DOHH2 (cell line): ENCODE measurements around the gene GLYR1.

ENCODE experiments used
- H3F3A ChIP-seq: fragments of 200-600 bp; sonication (generic), shearing (Covaris generic); 2 replicates; pipeline ENCODE4 v1.6.0; 2016; ENCODE audit warnings: antibody characterized with exemption, mild to moderate bottlenecking; ENCODE audit not compliant: control insufficient read depth, insufficient read depth
- H3K27ac ChIP-seq: fragments of 200-600 bp; sonication (generic); 2 replicates; pipeline ENCODE4 v1.5.1; 2014; ENCODE audit warnings: low read depth, mild to moderate bottlenecking, low read length, moderate library complexity
- H3K27me3 ChIP-seq: fragments of 200-600 bp; sonication (generic); 2 replicates; pipeline ENCODE4 v1.6.1; 2014; ENCODE audit warnings: mild to moderate bottlenecking, low read length, mixed read lengths; ENCODE audit not compliant: control insufficient read depth
- H3K36me3 ChIP-seq: fragments of 200-600 bp; sonication (generic); 2 replicates; pipeline ENCODE4 v1.6.1; 2014; ENCODE audit warnings: mild to moderate bottlenecking, low read length, moderate library complexity, mixed read lengths; ENCODE audit not compliant: control insufficient read depth
- H3K4me1 ChIP-seq: fragments of 200-600 bp; sonication (generic); 2 replicates; pipeline ENCODE4 v1.6.1; 2014; ENCODE audit warnings: mild to moderate bottlenecking, low read length, mixed read lengths; ENCODE audit not compliant: control insufficient read depth
- H3K4me2 ChIP-seq: fragments of 200-600 bp; sonication (generic); 2 replicates; pipeline ENCODE4 v1.6.0; 2014; ENCODE audit warnings: mild to moderate bottlenecking, low read length, moderate library complexity
- H3K4me3 ChIP-seq: fragments of 200-600 bp; sonication (generic); 2 replicates; pipeline ENCODE4 v1.5.1; 2014; ENCODE audit warnings: mild to moderate bottlenecking, low read length, mixed read lengths
- H3K79me2 ChIP-seq: fragments of 200-600 bp; sonication (generic); 2 replicates; pipeline ENCODE4 v1.6.1; 2014; ENCODE audit warnings: mild to moderate bottlenecking, low read length, mixed read lengths; ENCODE audit not compliant: control insufficient read depth
- H3K9me2 ChIP-seq: fragments of 200-600 bp; sonication (generic); replicated peaks from 2 replicates; pipeline ENCODE4 v1.6.1; 2014; ENCODE audit warnings: mild to moderate bottlenecking, low read length, mixed read lengths; ENCODE audit not compliant: control insufficient read depth
- H3K9me3 ChIP-seq: fragments of 200-600 bp; sonication (generic); 2 replicates; pipeline ENCODE4 v1.6.1; 2014; ENCODE audit warnings: antibody characterized with exemption, low read length, mixed read lengths; ENCODE audit not compliant: control insufficient read depth, insufficient read depth
- H4K20me1 ChIP-seq: fragments of 200-600 bp; sonication (generic); 2 replicates; pipeline ENCODE4 v1.6.0; 2014; ENCODE audit warnings: low read depth, mild to moderate bottlenecking, antibody characterized with exemption, low read length, moderate library complexity; ENCODE audit not compliant: control insufficient read depth, insufficient read depth
- EZH2phosphoT487 ChIP-seq: fragments of 200-600 bp; sonication (generic); IDR thresholded peaks from 2 replicates; pipeline ENCODE4 v1.6.1; 2017; ENCODE audit warnings: borderline replicate concordance, mild to moderate bottlenecking, antibody characterized with exemption, low read length, moderate library complexity, mixed read lengths
- TF ChIP-seq, protein P1 (sequence below): fragments of 200-600 bp; sonication (generic); IDR thresholded peaks from one replicate; pipeline ENCODE4 v1.5.1; 2014; ENCODE audit warnings: antibody characterized with exemption, mild to moderate bottlenecking, low read depth, low read length; ENCODE audit not compliant: poor library complexity, severe bottlenecking

Gene GLYR1

DNA sequence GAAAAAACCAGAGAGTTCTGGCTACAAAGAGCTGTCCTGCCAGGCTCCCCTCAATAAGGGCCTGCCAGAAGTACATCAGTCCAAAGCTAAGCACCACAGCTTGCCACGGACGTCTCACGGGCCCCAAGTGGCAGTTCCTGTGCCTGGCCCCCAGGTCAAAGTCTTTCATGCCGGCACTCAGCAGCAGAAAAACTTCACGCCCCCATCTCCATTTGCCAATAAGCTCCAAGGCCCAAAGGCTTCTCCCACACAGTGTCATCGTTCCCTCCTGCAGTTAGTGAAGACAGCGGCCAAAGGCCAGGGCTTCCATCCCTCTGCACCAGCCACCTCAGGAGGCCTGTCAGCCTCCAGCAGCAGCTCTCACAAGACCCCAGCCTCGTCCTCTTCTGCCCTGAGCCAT lies 27.6 kb upstream of the GLYR1 start:
- H3K9me3 ChIP-seq, result no peaks in the 10 kb centered on the region
- no peak overlapping the region for H3K4me2 ChIP-seq
- H3K4me1 ChIP-seq, result no peaks in the 10 kb centered on the region
- peaks cover 4% of the 10 kb centered on the region; the same call in 1 of the 2 replicates for H3K79me2 ChIP-seq
- TF ChIP-seq, protein P1, sequence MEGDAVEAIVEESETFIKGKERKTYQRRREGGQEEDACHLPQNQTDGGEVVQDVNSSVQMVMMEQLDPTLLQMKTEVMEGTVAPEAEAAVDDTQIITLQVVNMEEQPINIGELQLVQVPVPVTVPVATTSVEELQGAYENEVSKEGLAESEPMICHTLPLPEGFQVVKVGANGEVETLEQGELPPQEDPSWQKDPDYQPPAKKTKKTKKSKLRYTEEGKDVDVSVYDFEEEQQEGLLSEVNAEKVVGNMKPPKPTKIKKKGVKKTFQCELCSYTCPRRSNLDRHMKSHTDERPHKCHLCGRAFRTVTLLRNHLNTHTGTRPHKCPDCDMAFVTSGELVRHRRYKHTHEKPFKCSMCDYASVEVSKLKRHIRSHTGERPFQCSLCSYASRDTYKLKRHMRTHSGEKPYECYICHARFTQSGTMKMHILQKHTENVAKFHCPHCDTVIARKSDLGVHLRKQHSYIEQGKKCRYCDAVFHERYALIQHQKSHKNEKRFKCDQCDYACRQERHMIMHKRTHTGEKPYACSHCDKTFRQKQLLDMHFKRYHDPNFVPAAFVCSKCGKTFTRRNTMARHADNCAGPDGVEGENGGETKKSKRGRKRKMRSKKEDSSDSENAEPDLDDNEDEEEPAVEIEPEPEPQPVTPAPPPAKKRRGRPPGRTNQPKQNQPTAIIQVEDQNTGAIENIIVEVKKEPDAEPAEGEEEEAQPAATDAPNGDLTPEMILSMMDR, result no peak
- TF ChIP-seq EZH2phosphoT487, result no peak
- H3K9me2 ChIP-seq, result no peaks in the 10 kb centered on the region
- H3K36me3 ChIP-seq, result peaks cover 87% of the 10 kb centered on the region
- H3K4me3 ChIP-seq, result no peak overlapping the region
- no peaks in the 10 kb centered on the region for H4K20me1 ChIP-seq
- no peak overlapping the region for H3K27ac ChIP-seq
- no peaks in the 10 kb centered on the region for H3K27me3 ChIP-seq
- H3F3A ChIP-seq, result no peaks in the 10 kb centered on the region

DNA sequence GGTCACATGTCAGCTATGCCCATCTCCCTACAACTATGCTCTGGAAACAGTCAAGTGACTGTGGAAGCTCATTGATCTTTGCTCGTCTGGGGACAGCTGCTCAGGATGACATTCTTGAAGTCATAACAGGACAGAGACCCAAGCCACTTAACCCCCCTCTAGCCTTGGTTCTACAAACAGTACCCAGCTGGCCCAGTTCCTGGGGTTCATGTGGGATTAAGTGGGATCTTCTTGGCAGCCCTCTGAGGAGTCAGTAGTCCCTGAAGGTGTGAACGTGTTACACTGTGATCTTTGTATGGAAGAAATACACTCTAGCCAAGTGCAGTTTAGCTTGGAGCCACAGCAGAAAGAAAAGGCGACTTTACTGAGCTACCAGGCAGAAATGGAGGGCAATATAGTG lies 26.0 kb upstream of the GLYR1 start:
- Histone ChIP-seq H3K79me2 (peaks cover 20% of the 10 kb centered on the region), H4K20me1 (no peaks in the 10 kb centered on the region), H3K9me3 (no peaks in the 10 kb centered on the region), H3K9me2 (no peaks in the 10 kb centered on the region), H3K4me3 (no peak overlapping the region), H3F3A (no peaks in the 10 kb centered on the region), H3K4me2 (no peak overlapping the region), H3K4me1 (no peaks in the 10 kb centered on the region), H3K36me3 (peaks cover 86% of the 10 kb centered on the region), H3K27ac (no peak overlapping the region), H3K27me3 (no peaks in the 10 kb centered on the region)
- TF ChIP-seq EZH2phosphoT487, result no peak
- TF ChIP-seq, protein P1, result no peak

GRCh38 chr16:4871071-4871470 lies 24.0 kb upstream of the GLYR1 start:
- no peak overlapping the region for H3K27ac ChIP-seq
- H3K27me3 ChIP-seq, result no peaks in the 10 kb centered on the region
- H3K4me2 ChIP-seq, result no peak overlapping the region
- no peaks in the 10 kb centered on the region for H3K4me1 ChIP-seq
- no peaks in the 10 kb centered on the region for H3F3A ChIP-seq
- H3K36me3 ChIP-seq, result peaks cover 73% of the 10 kb centered on the region
- H4K20me1 ChIP-seq, result no peaks in the 10 kb centered on the region
- no peaks in the 10 kb centered on the region for H3K9me2 ChIP-seq
- H3K9me3 ChIP-seq, result no peaks in the 10 kb centered on the region
- no peak overlapping the region for H3K4me3 ChIP-seq
- H3K79me2 ChIP-seq, result peaks cover 39% of the 10 kb centered on the region
- TF ChIP-seq, protein P1, result no peak
- no peak for TF ChIP-seq EZH2phosphoT487

GRCh38 chr16:4870138-4870671 lies 23.1 kb upstream of the GLYR1 start:
- H4K20me1 ChIP-seq, result no peaks in the 10 kb centered on the region
- no peaks in the 10 kb centered on the region for H3K27me3 ChIP-seq
- H3K9me3 ChIP-seq, result no peaks in the 10 kb centered on the region
- H3K4me2 ChIP-seq, result no peak overlapping the region
- no peaks in the 10 kb centered on the region for H3F3A ChIP-seq
- H3K27ac ChIP-seq, result no peak overlapping the region
- peaks cover 68% of the 10 kb centered on the region for H3K36me3 ChIP-seq
- no peaks in the 10 kb centered on the region for H3K4me1 ChIP-seq
- no peaks in the 10 kb centered on the region for H3K9me2 ChIP-seq
- H3K79me2 ChIP-seq, result peaks cover 46% of the 10 kb centered on the region
- TF ChIP-seq, protein P1, result no peak
- no peak for TF ChIP-seq EZH2phosphoT487
- H3K4me3 ChIP-seq, result no peak overlapping the region
